Keratinocyte (primary cell): ENCODE measurements around the gene HIGD2B. TPM values are rescaled to one million over a fixed set of nuclear protein-coding genes. Genes with fewer than 3 reads are reported as not detected.
"Not testable (repeated sequence)": the region's sequence is repeated elsewhere in the genome, so short reads cannot be mapped to it uniquely, and the experiment has no call there.

ENCODE experiments used
- DNase-seq: peaks from one replicate; pipeline ENCODE4 v3.0.0-alpha.2; 2011; ENCODE audit warnings: low read depth, missing footprints, low spot score
- FAIRE-seq: peaks from 2 replicates; lab custom pipeline; 2011; peaks lifted over from hg19 to GRCh38; lab: Jason Lieb, UNC
- H2AFZ ChIP-seq: 2 replicates; pipeline ENCODE4 v1.6.0; 2012; ENCODE audit warnings: low read length, control low read depth, inconsistent platforms; ENCODE audit not compliant: control insufficient read depth
- H3K27ac ChIP-seq: 2 replicates; pipeline ENCODE4 v1.5.1; 2011; ENCODE audit warnings: low read length; ENCODE audit not compliant: control insufficient read depth, insufficient read depth
- H3K27me3 ChIP-seq: 3 replicates; pipeline ENCODE4 v1.6.0; 2011; ENCODE audit warnings: low read length; ENCODE audit not compliant: control insufficient read depth, insufficient read depth; ENCODE audit errors: extremely low read depth
- H3K36me3 ChIP-seq, 2 experiments: 2 replicates in 1 of 2; 3 replicates in 1 of 2; pipeline ENCODE4 v1.5.1; 2011; ENCODE audit warnings: low read length in 2 of 2, mild to moderate bottlenecking in 1 of 2; ENCODE audit not compliant: control insufficient read depth in 2 of 2, insufficient read depth in 2 of 2; ENCODE audit errors: extremely low read depth in 1 of 2
- H3K4me1 ChIP-seq: 3 replicates; pipeline ENCODE4 v1.5.1; 2011; ENCODE audit warnings: low read length; ENCODE audit not compliant: control insufficient read depth, insufficient read depth; ENCODE audit errors: extremely low read depth
- H3K4me2 ChIP-seq: 3 replicates; pipeline ENCODE4 v1.6.0; 2011; ENCODE audit warnings: low read depth, low read length; ENCODE audit not compliant: control insufficient read depth, insufficient read depth; ENCODE audit errors: extremely low read depth
- H3K4me3 ChIP-seq, 3 experiments: fragments of 200-600 bp in 1 of 3; sonication (generic) in 1 of 3; 2 replicates in 2 of 3; 3 replicates in 1 of 3; pipeline ENCODE4 v1.5.1; 2011 to 2016; ENCODE audit warnings: low read length in 3 of 3, mild to moderate bottlenecking in 3 of 3, control low read depth in 2 of 3, inconsistent platforms in 1 of 3, low read depth in 1 of 3, mixed read lengths in 1 of 3, mixed run types in 1 of 3, moderate library complexity in 1 of 3; ENCODE audit not compliant: control insufficient read depth in 2 of 3, insufficient read depth in 2 of 3; ENCODE audit errors: extremely low read depth in 1 of 3
- H3K79me2 ChIP-seq: 2 replicates; pipeline ENCODE4 v1.6.0; 2012; ENCODE audit warnings: low read length; ENCODE audit not compliant: control insufficient read depth, insufficient read depth
- H3K9ac ChIP-seq: 3 replicates; pipeline ENCODE4 v1.6.0; 2011; ENCODE audit warnings: low read length; ENCODE audit not compliant: control insufficient read depth, insufficient read depth; ENCODE audit errors: extremely low read depth
- H3K9me1 ChIP-seq: 3 replicates; pipeline ENCODE4 v1.6.0; 2011; ENCODE audit warnings: low read length; ENCODE audit not compliant: control insufficient read depth, insufficient read depth; ENCODE audit errors: extremely low read depth
- H3K9me3 ChIP-seq: 2 replicates; pipeline ENCODE4 v1.5.1; 2012; ENCODE audit warnings: low read depth, low read length; ENCODE audit not compliant: control insufficient read depth
- H4K20me1 ChIP-seq: 3 replicates; pipeline ENCODE4 v1.6.0; 2011; ENCODE audit warnings: low read length; ENCODE audit not compliant: control insufficient read depth, insufficient read depth; ENCODE audit errors: extremely low read depth
- CTCF ChIP-seq, 3 experiments: IDR thresholded peaks in 1 of 3; conservative IDR thresholded peaks in 1 of 3; optimal IDR thresholded peaks in 1 of 3; 2 replicates in 2 of 3; 3 replicates in 1 of 3; pipeline versions ENCODE3 to v1.5.1; 2011; ENCODE audit warnings: low read length in 3 of 3, mild to moderate bottlenecking in 3 of 3, moderate library complexity in 2 of 3, control low read depth in 1 of 3, inconsistent platforms in 1 of 3; ENCODE audit not compliant: insufficient read depth in 2 of 3; ENCODE audit errors: extremely low read depth in 1 of 3
- EZH2 ChIP-seq: IDR thresholded peaks from one replicate; pipeline ENCODE4 v1.6.1; 2012; ENCODE audit warnings: inconsistent platforms, mild to moderate bottlenecking, low read length, moderate library complexity
- dilution Hi-C: fragments of 300-500 bp; cut with MboI; formaldehyde crosslinking; loops from one replicate; pipeline ENCODE4 v1.7.0; 2020; ENCODE audit warnings: low sequenced_read_pairs; ENCODE audit not compliant: extremely low pct_ligation_motif_present
- polyA plus RNA-seq, 5 experiments: library from polyadenylated mRNA; depleted of rRNA in 3 of 5; stranded (reverse) in 3 of 5; stranded (forward) in 1 of 5; unstranded in 1 of 5; fragments of >200 nt; gene quantifications; 1 replicate in 1 of 5; 2 replicates in 3 of 5; 3 replicates in 1 of 5; pipeline versions ENCODE4 v1.2.1 to v1.2.3, GENCODE V29; 2011 to 2012; ENCODE audit warnings: missing spikeins in 2 of 5, low read depth in 1 of 5, low replicate concordance in 1 of 5

HIGD2B gene
- polyA plus RNA-seq, 1 donor (not counting 4 experiments of a cell fraction or from before 2014, with no cell fraction given): not detected

- no peak for DNase-seq
- no peak overlapping the region for H3K9ac ChIP-seq
- no peak overlapping the region for H3K4me2 ChIP-seq
- peaks cover 3 to 4% of the 10 kb centered on the region in 2 experiments for H3K36me3 ChIP-seq
- no peaks in the 10 kb centered on the region for H4K20me1 ChIP-seq
- FAIRE-seq: no peak
- H3K9me1 ChIP-seq: no peaks in the 10 kb centered on the region
- TF ChIP-seq CTCF (optimal IDR thresholded peaks at IDR 0.05 in 1 of 3, IDR thresholded peaks at IDR 0.05 in 1 of 3, conservative IDR thresholded peaks at IDR 0.05 in 1 of 3; ENCODE audit: extremely low read depth in 1 of 3, insufficient read depth in 2 of 3, low read length in 3 of 3) (no peak), EZH2 (no peak)
- H3K79me2 ChIP-seq: no peaks in the 10 kb centered on the region
- dilution Hi-C loops: no loop called here
- H2AFZ ChIP-seq: no peak overlapping the region
- H3K27me3 ChIP-seq: no peaks in the 10 kb centered on the region
- no peaks in the 10 kb centered on the region for H3K4me1 ChIP-seq
- H3K4me3 ChIP-seq: no peak overlapping the region
- no peak overlapping the region for H3K27ac ChIP-seq
- H3K9me3 ChIP-seq: no peaks in the 10 kb centered on the region
These were observed 46.1 kb upstream of the HIGD2B start for GRCh38 chr15:72732086-72732485.

GRCh38 chr15:72728821-72729220 is 42.8 kb upstream of the HIGD2B start:
- no peak for DNase-seq
- dilution Hi-C loops: no loop called here
- peaks cover 0 to 3% of the 10 kb centered on the region in 2 experiments for H3K36me3 ChIP-seq
- H3K4me2 ChIP-seq: no peak overlapping the region
- FAIRE-seq: no peak
- no peak for TF ChIP-seq CTCF (optimal IDR thresholded peaks at IDR 0.05 in 1 of 3, IDR thresholded peaks at IDR 0.05 in 1 of 3, conservative IDR thresholded peaks at IDR 0.05 in 1 of 3; ENCODE audit: extremely low read depth in 1 of 3, insufficient read depth in 2 of 3, low read length in 3 of 3)
- no peaks in the 10 kb centered on the region for H4K20me1 ChIP-seq
- no peaks in the 10 kb centered on the region for H3K79me2 ChIP-seq
- H3K9me3 ChIP-seq: no peaks in the 10 kb centered on the region
- no peak overlapping the region for H2AFZ ChIP-seq
- H3K4me1 ChIP-seq: no peaks in the 10 kb centered on the region
- H3K4me3 ChIP-seq: no peak overlapping the region
- no peaks in the 10 kb centered on the region for H3K9me1 ChIP-seq
- no peak overlapping the region for H3K9ac ChIP-seq
- no peaks in the 10 kb centered on the region for H3K27me3 ChIP-seq
- no peak overlapping the region for H3K27ac ChIP-seq

- H4K20me1 ChIP-seq, H3K79me2 ChIP-seq, H3K27ac ChIP-seq, H2AFZ ChIP-seq, H3K4me1 ChIP-seq, H3K4me3 ChIP-seq, H3K4me2 ChIP-seq, H3K27me3 ChIP-seq, H3K9me3 ChIP-seq, FAIRE-seq, H3K9ac ChIP-seq, dilution Hi-C loops, DNase-seq, H3K36me3 ChIP-seq, H3K9me1 ChIP-seq: not testable (repeated sequence)
These were observed 42.3 kb upstream of the HIGD2B start for GRCh38 chr15:72728249-72728648.
